Muscle of leg (tissue), 11 donors: ENCODE data around the gene KLHL29. TPM values are rescaled to one million over a fixed set of nuclear protein-coding genes. Genes with fewer than 3 reads are reported as not detected.

Experiments
- DNase-seq: peaks from one replicate; pipeline ENCODE4 v3.0.0; 2013
- H3K27ac ChIP-seq: one replicate; pipeline ENCODE4 v1.5.1; 2013; ENCODE audit warnings: mild to moderate bottlenecking, low read length, control low read depth
- H3K27me3 ChIP-seq: one replicate; pipeline ENCODE4 v1.6.1; 2013; ENCODE audit warnings: low read length; ENCODE audit not compliant: control insufficient read depth, insufficient read depth
- H3K36me3 ChIP-seq: one replicate; pipeline ENCODE4 v1.6.1; 2013; ENCODE audit warnings: low read length; ENCODE audit not compliant: control insufficient read depth, insufficient read depth
- H3K4me1 ChIP-seq: one replicate; pipeline ENCODE4 v1.6.1; 2013; ENCODE audit warnings: low read length; ENCODE audit not compliant: control insufficient read depth, insufficient read depth
- H3K4me3 ChIP-seq: one replicate; pipeline ENCODE4 v1.5.1; 2013; ENCODE audit warnings: low read length, control low read depth
- H3K9me3 ChIP-seq: replicated peaks from 2 replicates; pipeline ENCODE4 v1.6.1; 2013; ENCODE audit warnings: low read depth, low read length; ENCODE audit not compliant: control insufficient read depth
- WGBS: methylation state at CpG from one replicate; pipeline ENCODE4 v1.1.5; 2013; ENCODE audit warnings: missing lambda C conversion rate; ENCODE audit not compliant: insufficient coverage; 5-methylcytosine and 5-hydroxymethylcytosine counted together
- polyA plus RNA-seq, 8 donors: library from polyadenylated mRNA; unstranded; fragments of 120-200 nt; gene quantifications; one replicate each; pipeline versions ENCODE4 v1.2.1 to v1.2.3, GENCODE V29; 2013; ENCODE audit warnings: inconsistent platforms in 1 of 8, low replicate concordance in 1 of 8; ENCODE audit not compliant: insufficient read length in 8 of 8, insufficient read depth in 1 of 8
- total RNA-seq: library from RNA; stranded (reverse); fragments of 120-200 nt; gene quantifications from one replicate; pipeline ENCODE4 v1.2.4, GENCODE V29; 2013

The KLHL29 gene
- total and polyA plus RNA-seq, 9 donors, result 4.7 to 9.7 (median 7.3) TPM

GRCh38 chr2:23664066-23664788 lies 279.2 kb downstream of the KLHL29 start:
- Histone ChIP-seq H3K4me3 (no peak overlapping the region), H3K27ac (peak overlapping the region; percentile 78), H3K9me3 (no peaks in the 10 kb centered on the region), H3K4me1 (peaks cover 39% of the 10 kb centered on the region), H3K27me3 (peaks cover 14% of the 10 kb centered on the region), H3K36me3 (peaks cover 3% of the 10 kb centered on the region)
- WGBS, result 40% methylated on average over 5 of the region's 9 CpGs
- DNase-seq, result peak; percentile 66

- Histone ChIP-seq H3K27me3 (peaks cover 14% of the 10 kb centered on the region), H3K9me3 (no peaks in the 10 kb centered on the region), H3K4me3 (no peak overlapping the region), H3K27ac (no peak overlapping the region), H3K4me1 (peaks cover 45% of the 10 kb centered on the region), H3K36me3 (peaks cover 3% of the 10 kb centered on the region)
- 86% methylated on average over 7 of the region's 12 CpGs for WGBS
- DNase-seq, result no peak
Measured at GRCh38 chr2:23666241-23666979, 281.4 kb downstream of the KLHL29 start.

DNA sequence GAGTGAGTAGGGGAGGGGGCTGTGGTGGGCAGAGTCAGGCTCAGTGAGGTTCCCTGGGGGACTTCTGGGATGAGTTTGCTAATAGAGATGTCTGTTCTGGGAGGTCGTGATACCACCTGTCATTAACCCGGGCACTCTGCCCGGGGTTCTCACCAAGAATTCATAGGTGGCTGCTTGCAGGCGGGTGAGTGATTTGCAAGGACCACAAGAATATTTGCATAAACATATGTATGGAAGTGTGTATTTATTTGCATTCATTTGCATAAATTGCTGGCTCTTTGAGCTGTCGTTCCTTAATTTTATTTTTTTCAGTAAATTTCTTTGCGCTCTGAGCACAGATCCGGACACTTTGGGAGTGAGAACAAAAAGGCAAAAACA lies 282.0 kb downstream of the KLHL29 start:
- Histone ChIP-seq H3K36me3 (peaks cover 3% of the 10 kb centered on the region), H3K9me3 (no peaks in the 10 kb centered on the region), H3K4me3 (no peak overlapping the region), H3K4me1 (peaks cover 51% of the 10 kb centered on the region), H3K27me3 (peaks cover 14% of the 10 kb centered on the region), H3K27ac (no peak overlapping the region)
- no peak for DNase-seq
- WGBS, result 94% methylated on average over 2 of the region's 7 CpGs

- Histone ChIP-seq H3K4me3 (no peak overlapping the region), H3K27ac (no peak overlapping the region), H3K27me3 (peaks cover 4% of the 10 kb centered on the region), H3K4me1 (peaks cover 43% of the 10 kb centered on the region), H3K36me3 (peaks cover 3% of the 10 kb centered on the region), H3K9me3 (no peaks in the 10 kb centered on the region)
- no peak for DNase-seq
- WGBS, result 85% methylated on average over 10 of the region's 12 CpGs
Measured at GRCh38 chr2:23668756-23669304, 283.9 kb downstream of the KLHL29 start.

- H3K4me1 ChIP-seq, result peaks cover 36% of the 10 kb centered on the region
- WGBS, result 50% methylated on average over 18 of the region's 22 CpGs
- peak overlapping the region; percentile 75 for H3K27ac ChIP-seq
- no peak overlapping the region for H3K4me3 ChIP-seq
- H3K27me3 ChIP-seq, result peaks cover under 1% of the 10 kb centered on the region
- DNase-seq, result peak; percentile 97
- H3K9me3 ChIP-seq, result no peaks in the 10 kb centered on the region
- peaks cover 3% of the 10 kb centered on the region for H3K36me3 ChIP-seq
Measured at GRCh38 chr2:23669413-23670244, 284.6 kb downstream of the KLHL29 start.

GRCh38 chr2:23670245-23670592 lies 285.2 kb downstream of the KLHL29 start:
- no peaks in the 10 kb centered on the region for H3K27me3 ChIP-seq
- 50% methylated on average over 9 of the region's 11 CpGs for WGBS
- H3K4me1 ChIP-seq, result peaks cover 36% of the 10 kb centered on the region
- H3K27ac ChIP-seq, result peak overlapping the region; percentile 75
- H3K4me3 ChIP-seq, result no peak overlapping the region
- no peaks in the 10 kb centered on the region for H3K9me3 ChIP-seq
- no peak for DNase-seq
- H3K36me3 ChIP-seq, result peaks cover 3% of the 10 kb centered on the region

GRCh38 chr2:23673082-23673481 lies 288.1 kb downstream of the KLHL29 start:
- WGBS, result 80% methylated on average over 6 of the region's 6 CpGs
- Histone ChIP-seq H3K4me3 (no peak overlapping the region), H3K4me1 (peaks cover 29% of the 10 kb centered on the region), H3K9me3 (no peaks in the 10 kb centered on the region), H3K36me3 (peaks cover 5% of the 10 kb centered on the region), H3K27me3 (no peaks in the 10 kb centered on the region), H3K27ac (no peak overlapping the region)
- DNase-seq, result no peak

GRCh38 chr2:23673830-23674679 lies 289.1 kb downstream of the KLHL29 start:
- DNase-seq, result no peak

GRCh38 chr2:23675506-23675905 lies 290.5 kb downstream of the KLHL29 start:
- H3K27ac ChIP-seq, result no peak overlapping the region
- peaks cover 2% of the 10 kb centered on the region for H3K36me3 ChIP-seq
- no peaks in the 10 kb centered on the region for H3K27me3 ChIP-seq
- WGBS, result 100% methylated on average over 1 of the region's 7 CpGs
- no peak overlapping the region for H3K4me3 ChIP-seq
- no peak for DNase-seq
- peaks cover 11% of the 10 kb centered on the region for H3K4me1 ChIP-seq
- peaks cover 3% of the 10 kb centered on the region for H3K9me3 ChIP-seq

More at GRCh38 chr2:23673830-23674679, 289.1 kb downstream of the KLHL29 start:
- Histone ChIP-seq H3K36me3 (peaks cover 2% of the 10 kb centered on the region), H3K27ac (no peak overlapping the region), H3K4me3 (no peak overlapping the region), H3K4me1 (peaks cover 25% of the 10 kb centered on the region), H3K9me3 (peaks cover 3% of the 10 kb centered on the region), H3K27me3 (no peaks in the 10 kb centered on the region)
- WGBS, result 59% methylated on average over 12 of the region's 12 CpGs
